Lower leg skin (tissue), 3 donors: ENCODE data around the gene TRABD.

Experiments used
- POLR2A ChIP-seq, 2 donors: fragments of 450-650 bp; IDR thresholded peaks; one replicate each; pipeline ENCODE4 v1.6.1; 2016 to 2017; ENCODE audit warnings: antibody characterized with exemption in 2 of 2, mild to moderate bottlenecking in 1 of 2, moderate library complexity in 1 of 2
- TF ChIP-seq, protein P1 (sequence below), 3 donors: fragments of 450-650 bp; IDR thresholded peaks; one replicate each; pipeline ENCODE4 v1.5.1; 2016; ENCODE audit warnings: antibody characterized with exemption in 3 of 3, mild to moderate bottlenecking in 3 of 3, moderate library complexity in 2 of 3

GRCh38 chr22:50205781-50206569 lies 20.3 kb downstream of the TRABD start:
- TF ChIP-seq, protein P1, sequence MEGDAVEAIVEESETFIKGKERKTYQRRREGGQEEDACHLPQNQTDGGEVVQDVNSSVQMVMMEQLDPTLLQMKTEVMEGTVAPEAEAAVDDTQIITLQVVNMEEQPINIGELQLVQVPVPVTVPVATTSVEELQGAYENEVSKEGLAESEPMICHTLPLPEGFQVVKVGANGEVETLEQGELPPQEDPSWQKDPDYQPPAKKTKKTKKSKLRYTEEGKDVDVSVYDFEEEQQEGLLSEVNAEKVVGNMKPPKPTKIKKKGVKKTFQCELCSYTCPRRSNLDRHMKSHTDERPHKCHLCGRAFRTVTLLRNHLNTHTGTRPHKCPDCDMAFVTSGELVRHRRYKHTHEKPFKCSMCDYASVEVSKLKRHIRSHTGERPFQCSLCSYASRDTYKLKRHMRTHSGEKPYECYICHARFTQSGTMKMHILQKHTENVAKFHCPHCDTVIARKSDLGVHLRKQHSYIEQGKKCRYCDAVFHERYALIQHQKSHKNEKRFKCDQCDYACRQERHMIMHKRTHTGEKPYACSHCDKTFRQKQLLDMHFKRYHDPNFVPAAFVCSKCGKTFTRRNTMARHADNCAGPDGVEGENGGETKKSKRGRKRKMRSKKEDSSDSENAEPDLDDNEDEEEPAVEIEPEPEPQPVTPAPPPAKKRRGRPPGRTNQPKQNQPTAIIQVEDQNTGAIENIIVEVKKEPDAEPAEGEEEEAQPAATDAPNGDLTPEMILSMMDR (IDR thresholded peaks at IDR 0.05) = no peak
- no peak for TF ChIP-seq POLR2A (IDR thresholded peaks at IDR 0.05)
